PC-3 (cell line): ENCODE measurements around the gene OPTC. TPM values are rescaled to one million over a fixed set of nuclear protein-coding genes. Genes with fewer than 3 reads are reported as not detected.

Experiments used
- ATAC-seq: fragments of 200-7000 bp; cut with Tn5 transposase; 2 replicates; pipeline ENCODE4 v1.9.1; 2020; ENCODE audit warnings: mild to moderate bottlenecking, moderate library complexity
- BruUV-seq: library from RNA; stranded (reverse); fragments of 400-500 nt; replicated peaks from 2 replicates; lab custom pipeline; 2021; lab: Mats Ljungman, UMichigan
- CTCF ChIA-PET: fragments of 300-600 bp; sonication (Branson Sonifier 250); formaldehyde crosslinking; loops from one replicate; lab custom pipeline; 2022; ENCODE audit warnings: antibody characterized with exemption; lab: Charles Lee
- POLR2A ChIA-PET: fragments of 300-600 bp; sonication (Branson Sonifier 250); formaldehyde crosslinking; loops from one replicate; lab custom pipeline; 2022; ENCODE audit warnings: antibody characterized with exemption; ENCODE audit not compliant: unreplicated experiment; lab: Charles Lee
- DNase-seq: peaks from one replicate; pipeline ENCODE4 v3.0.0-alpha.2; 2015
- H2AFZ ChIP-seq: fragments of 300-600 bp; sonication (generic); 2 replicates; pipeline ENCODE4 v1.6.0; 2016; ENCODE audit warnings: antibody characterized with exemption, low read length
- H3F3A ChIP-seq: fragments of 300-600 bp; sonication (generic); one replicate; pipeline ENCODE4 v1.6.0; 2017; ENCODE audit warnings: antibody characterized with exemption, low read length, control low read depth, mild to moderate bottlenecking; ENCODE audit not compliant: unreplicated experiment
- H3K27ac ChIP-seq: fragments of 300-600 bp; sonication (generic); 2 replicates; pipeline ENCODE4 v1.5.1; 2016; ENCODE audit warnings: mild to moderate bottlenecking, low read length
- H3K27me3 ChIP-seq: fragments of 300-600 bp; sonication (generic); 2 replicates; pipeline ENCODE4 v1.6.1; 2016; ENCODE audit warnings: low read length, mixed read lengths
- H3K36me3 ChIP-seq: fragments of 300-600 bp; sonication (generic); 2 replicates; pipeline ENCODE4 v1.6.1; 2016; ENCODE audit warnings: low read depth, mixed run types, low read length, mixed read lengths
- H3K4me1 ChIP-seq: fragments of 300-600 bp; sonication (generic); 2 replicates; pipeline ENCODE4 v1.5.1; 2016; ENCODE audit warnings: low read length; ENCODE audit not compliant: insufficient read depth
- H3K4me2 ChIP-seq: fragments of 300-600 bp; sonication (generic); 2 replicates; pipeline ENCODE4 v1.6.0; 2016; ENCODE audit warnings: low read length
- H3K4me3 ChIP-seq: fragments of 300-600 bp; sonication (generic); 2 replicates; pipeline ENCODE4 v1.5.1; 2016; ENCODE audit warnings: mild to moderate bottlenecking, low read length, mixed read lengths
- H3K79me2 ChIP-seq: fragments of 300-600 bp; sonication (generic); 2 replicates; pipeline ENCODE4 v1.6.1; 2017; ENCODE audit warnings: low read length, mixed read lengths
- H3K9ac ChIP-seq: fragments of 300-600 bp; sonication (generic); 2 replicates; pipeline ENCODE4 v1.6.0; 2016; ENCODE audit warnings: mild to moderate bottlenecking, low read length
- H3K9me2 ChIP-seq: fragments of 300-600 bp; sonication (generic); replicated peaks from 2 replicates; pipeline ENCODE4 v1.6.1; 2016; ENCODE audit warnings: mixed run types, low read length, mixed read lengths
- H3K9me3 ChIP-seq: fragments of 300-600 bp; sonication (generic); 2 replicates; pipeline ENCODE4 v1.6.1; 2016; ENCODE audit warnings: low read length, mixed read lengths
- H4K20me1 ChIP-seq: fragments of 300-600 bp; sonication (generic); 2 replicates; pipeline ENCODE4 v1.6.1; 2016; ENCODE audit warnings: low read length, mixed read lengths
- EZH2 ChIP-seq: fragments of 300-600 bp; sonication (generic); IDR thresholded peaks from one replicate; pipeline ENCODE4 v1.6.1; 2017; ENCODE audit warnings: antibody characterized with exemption, mild to moderate bottlenecking, low read length; ENCODE audit not compliant: unreplicated experiment
- EZH2phosphoT487 ChIP-seq: fragments of 300-600 bp; sonication (generic); IDR thresholded peaks from 2 replicates; pipeline ENCODE4 v1.6.1; 2018; ENCODE audit warnings: mild to moderate bottlenecking, antibody characterized with exemption, low read length, borderline replicate concordance
- intact Hi-C: fragments of 100-400 bp; cut with micrococcal nuclease; formaldehyde crosslinking; loops from 2 replicates; pipeline ENCODE4 v1.9.0; 2023
- total RNA-seq: library from RNA; depleted of rRNA; stranded (reverse); fragments of >200 nt; gene quantifications from 2 replicates; pipeline ENCODE4 v1.2.3, GENCODE V29; 2014
- TF ChIP-seq, protein P1 (sequence below): fragments of 300-600 bp; sonication (generic); conservative IDR thresholded peaks from 2 replicates; pipeline ENCODE4 v1.5.1; 2017; ENCODE audit warnings: antibody characterized with exemption, low read depth, mild to moderate bottlenecking, low read length

OPTC gene
- total RNA-seq, 1 experiment from 2014 or later: not detected

DNA sequence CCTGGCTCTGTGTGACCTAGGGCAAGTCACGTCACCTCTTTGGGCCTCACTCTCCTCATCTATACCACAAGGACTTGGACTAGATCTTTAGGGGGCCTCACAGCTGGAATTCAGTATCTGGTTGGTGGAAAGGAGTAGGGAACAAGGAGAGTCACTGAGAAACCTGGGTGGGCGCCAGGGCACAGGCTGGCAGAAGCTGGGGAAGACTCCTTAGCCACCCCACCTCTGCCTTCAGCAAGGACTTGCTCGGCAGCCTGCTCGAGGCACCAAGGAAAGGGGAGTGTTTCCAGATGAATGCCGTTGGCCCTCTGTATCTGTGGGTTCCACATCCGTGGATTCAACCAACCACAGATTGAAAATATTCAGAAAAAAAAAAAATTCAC is 1.2 kb upstream of the OPTC start:
- Histone ChIP-seq H3K27me3 (no peaks in the 10 kb centered on the region), H3K9me3 (no peaks in the 10 kb centered on the region), H3K9me2 (no peaks in the 10 kb centered on the region), H3K4me2 (no peak overlapping the region), H2AFZ (no peak overlapping the region), H3K36me3 (no peaks in the 10 kb centered on the region), H4K20me1 (no peaks in the 10 kb centered on the region), H3K4me1 (no peaks in the 10 kb centered on the region), H3K9ac (no peak overlapping the region), H3K4me3 (no peak overlapping the region), H3K79me2 (no peaks in the 10 kb centered on the region), H3K27ac (no peak overlapping the region), H3F3A (no peaks in the 10 kb centered on the region)
- TF ChIP-seq EZH2phosphoT487 (no peak), EZH2 (no peak)
- TF ChIP-seq, protein P1, sequence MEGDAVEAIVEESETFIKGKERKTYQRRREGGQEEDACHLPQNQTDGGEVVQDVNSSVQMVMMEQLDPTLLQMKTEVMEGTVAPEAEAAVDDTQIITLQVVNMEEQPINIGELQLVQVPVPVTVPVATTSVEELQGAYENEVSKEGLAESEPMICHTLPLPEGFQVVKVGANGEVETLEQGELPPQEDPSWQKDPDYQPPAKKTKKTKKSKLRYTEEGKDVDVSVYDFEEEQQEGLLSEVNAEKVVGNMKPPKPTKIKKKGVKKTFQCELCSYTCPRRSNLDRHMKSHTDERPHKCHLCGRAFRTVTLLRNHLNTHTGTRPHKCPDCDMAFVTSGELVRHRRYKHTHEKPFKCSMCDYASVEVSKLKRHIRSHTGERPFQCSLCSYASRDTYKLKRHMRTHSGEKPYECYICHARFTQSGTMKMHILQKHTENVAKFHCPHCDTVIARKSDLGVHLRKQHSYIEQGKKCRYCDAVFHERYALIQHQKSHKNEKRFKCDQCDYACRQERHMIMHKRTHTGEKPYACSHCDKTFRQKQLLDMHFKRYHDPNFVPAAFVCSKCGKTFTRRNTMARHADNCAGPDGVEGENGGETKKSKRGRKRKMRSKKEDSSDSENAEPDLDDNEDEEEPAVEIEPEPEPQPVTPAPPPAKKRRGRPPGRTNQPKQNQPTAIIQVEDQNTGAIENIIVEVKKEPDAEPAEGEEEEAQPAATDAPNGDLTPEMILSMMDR: no peak
- no TSS peak for BruUV-seq
- intact Hi-C loops: no loop called here
- ATAC-seq: no peak
- ChIA-PET POLR2A (no interaction called here), CTCF (no interaction called here)
- DNase-seq: no peak

DNA sequence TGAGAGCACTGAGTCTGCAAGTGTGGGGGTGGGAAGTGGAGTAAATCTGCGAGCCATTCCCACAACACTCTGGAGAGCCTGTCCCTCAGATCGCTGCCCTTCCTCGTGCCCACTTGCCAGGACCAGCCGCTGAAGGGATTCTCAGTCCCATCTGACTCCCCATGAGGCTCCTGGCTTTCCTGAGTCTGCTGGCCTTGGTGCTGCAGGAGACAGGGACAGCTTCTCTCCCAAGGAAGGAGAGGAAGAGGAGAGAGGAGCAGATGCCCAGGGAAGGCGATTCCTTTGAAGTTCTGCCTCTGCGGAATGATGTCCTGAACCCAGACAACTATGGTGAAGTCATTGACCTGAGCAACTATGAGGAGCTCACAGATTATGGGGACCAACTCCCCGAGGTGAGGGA is 1.9 kb downstream of the OPTC start:
- Histone ChIP-seq H3F3A (no peaks in the 10 kb centered on the region), H4K20me1 (no peaks in the 10 kb centered on the region), H3K9me2 (no peaks in the 10 kb centered on the region), H3K4me1 (no peaks in the 10 kb centered on the region), H3K36me3 (no peaks in the 10 kb centered on the region), H3K9ac (no peak overlapping the region), H3K79me2 (no peaks in the 10 kb centered on the region), H3K27me3 (no peaks in the 10 kb centered on the region), H3K9me3 (no peaks in the 10 kb centered on the region), H3K4me2 (no peak overlapping the region), H3K27ac (no peak overlapping the region), H2AFZ (no peak overlapping the region), H3K4me3 (no peak overlapping the region)
- DNase-seq (no peak), ATAC-seq (no peak)
- POLR2A ChIA-PET: no interaction called here
- BruUV-seq: no TSS peak
- TF ChIP-seq EZH2: no peak
- TF ChIP-seq, protein P1: no peak
- TF ChIP-seq EZH2phosphoT487: no peak
- CTCF ChIA-PET: no interaction called here
- intact Hi-C loops: no loop called here

DNA sequence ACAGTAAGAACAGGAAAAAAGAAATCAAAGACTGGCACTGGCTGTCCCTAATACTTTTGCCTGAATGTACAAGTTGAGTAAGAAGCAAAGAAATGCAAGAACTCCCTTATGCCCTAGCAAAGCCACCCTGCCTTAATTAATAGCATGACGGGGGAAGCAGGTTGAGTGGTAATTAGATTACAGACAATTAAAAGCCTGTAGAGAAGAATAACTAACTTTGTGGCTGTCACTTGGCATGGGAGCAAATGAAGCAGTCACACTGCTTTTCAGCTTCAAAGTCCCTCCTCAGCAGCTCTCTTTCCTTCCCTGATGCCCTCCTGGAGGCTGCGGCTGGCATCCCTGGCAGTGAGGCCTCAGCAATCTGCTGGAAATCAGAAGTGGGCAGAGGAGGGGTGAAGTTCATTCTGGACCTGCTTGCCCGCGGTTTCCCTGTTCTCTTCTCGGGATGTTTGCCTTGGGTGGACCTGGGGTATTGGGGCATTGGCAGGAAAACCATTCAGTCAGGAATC is 3.4 kb downstream of the OPTC start:
- Histone ChIP-seq H3K27me3 (no peaks in the 10 kb centered on the region), H3K4me3 (no peak overlapping the region), H2AFZ (no peak overlapping the region), H3K9me3 (no peaks in the 10 kb centered on the region), H3K36me3 (no peaks in the 10 kb centered on the region), H3K9me2 (no peaks in the 10 kb centered on the region), H3K79me2 (no peaks in the 10 kb centered on the region), H4K20me1 (no peaks in the 10 kb centered on the region), H3K4me1 (no peaks in the 10 kb centered on the region), H3K27ac (no peak overlapping the region), H3K9ac (no peak overlapping the region), H3K4me2 (no peak overlapping the region), H3F3A (no peaks in the 10 kb centered on the region)
- TF ChIP-seq EZH2 (no peak), EZH2phosphoT487 (no peak)
- TF ChIP-seq, protein P1: no peak
- DNase-seq (no peak), ATAC-seq (no peak)
- intact Hi-C loops: no loop called here
- CTCF ChIA-PET: no interaction called here
- BruUV-seq: no TSS peak
- POLR2A ChIA-PET: no interaction called here
